Breast epithelium (tissue), 4 donors: ENCODE results near the gene FOXN4. TPM values are rescaled to one million over a fixed set of nuclear protein-coding genes. Genes with fewer than 3 reads are reported as not detected.

Source experiments
- DNase-seq, 2 donors: peaks; one replicate each; pipeline ENCODE4 v3.0.0-alpha.2; 2019; ENCODE audit warnings: low spot score in 2 of 2
- H3K27ac ChIP-seq, 2 donors: fragments of 200-600 bp; sonication (generic) in 1 of 2; one replicate each; pipeline ENCODE4 v1.5.1; 2016 to 2019; ENCODE audit warnings: mild to moderate bottlenecking in 1 of 2
- H3K27me3 ChIP-seq, 2 donors: fragments of 200-600 bp; sonication (generic) in 1 of 2; one replicate each; pipeline versions ENCODE4 v1.5.1 to v1.6.0; 2017 to 2019; ENCODE audit warnings: control low read depth in 1 of 2, mild to moderate bottlenecking in 1 of 2
- H3K36me3 ChIP-seq: fragments of 200-600 bp; one replicate; pipeline ENCODE4 v1.5.1; 2019
- H3K4me1 ChIP-seq, 2 donors: fragments of 200-600 bp; sonication (generic); one replicate each; pipeline ENCODE4 v1.5.1; 2016 to 2019; ENCODE audit warnings: control low read depth in 1 of 2
- H3K4me3 ChIP-seq, 3 donors: fragments of 200-600 bp; sonication (generic); 1 replicate in 2 of 3; 2 replicates in 1 of 3; pipeline ENCODE4 v1.5.1; 2016 to 2019; ENCODE audit warnings: mild to moderate bottlenecking in 3 of 3, moderate library complexity in 2 of 3
- H3K9me3 ChIP-seq, 2 donors: fragments of 200-600 bp; sonication (generic) in 1 of 2; one replicate each; pipeline ENCODE4 v1.5.1; 2016 to 2019; ENCODE audit warnings: control low read depth in 1 of 2
- CTCF ChIP-seq, 3 donors: fragments of 450-650 bp; IDR thresholded peaks; one replicate each; pipeline ENCODE4 v1.5.1; 2016 to 2017; ENCODE audit warnings: antibody characterized with exemption in 3 of 3, mild to moderate bottlenecking in 3 of 3, moderate library complexity in 3 of 3
- POLR2A ChIP-seq: fragments of 450-650 bp; IDR thresholded peaks from one replicate; pipeline ENCODE4 v1.6.1; 2016; ENCODE audit warnings: antibody characterized with exemption, mild to moderate bottlenecking, moderate library complexity
- POLR2AphosphoS5 ChIP-seq, 3 donors: sonication (generic); formaldehyde crosslinking; IDR thresholded peaks; one replicate each; pipeline ENCODE4 v1.6.1; 2017; ENCODE audit warnings: antibody characterized with exemption in 3 of 3
- intact Hi-C: fragments of 100-400 bp; cut with DNase I; formaldehyde crosslinking; loops from one replicate; pipeline ENCODE4 v1.15.1; 2023; ENCODE audit warnings: low total_unique reads
- total RNA-seq, 3 donors: library from RNA; depleted of rRNA; stranded (reverse); fragments of >200 nt; gene quantifications; one replicate each; pipeline ENCODE4 v1.1.0, GENCODE V29; 2016

FOXN4 gene
- total RNA-seq, 3 donors from 2014 or later, result not detected

GRCh38 chr12:109304485-109304884 lies 4.6 kb downstream of the FOXN4 start:
- Histone ChIP-seq H3K4me1 (peaks cover 4% of the 10 kb centered on the region in 2 donors), H3K4me3 (no peak overlapping the region), H3K36me3 (no peaks in the 10 kb centered on the region), H3K27ac (no peak overlapping the region), H3K9me3 (no peaks in the 10 kb centered on the region), H3K27me3 (peaks cover 8 to 52% of the 10 kb centered on the region in 2 donors)
- TF ChIP-seq POLR2AphosphoS5 (IDR thresholded peaks at IDR 0.05) (no peak), CTCF (IDR thresholded peaks at IDR 0.05) (no peak), POLR2A (no peak)
- no peak for DNase-seq
- intact Hi-C loops, result no loop called here

- no peak for DNase-seq
- H3K27me3 ChIP-seq, result peaks cover 5 to 38% of the 10 kb centered on the region in 2 donors
- intact Hi-C loops, result no loop called here
- no peaks in the 10 kb centered on the region for H3K9me3 ChIP-seq
- TF ChIP-seq POLR2A, result no peak
- no peaks in the 10 kb centered on the region for H3K36me3 ChIP-seq
- H3K4me3 ChIP-seq, result no peak overlapping the region
- H3K27ac ChIP-seq, result no peak overlapping the region
- no peaks in the 10 kb centered on the region for H3K4me1 ChIP-seq
These were observed 6.3 kb downstream of the FOXN4 start for GRCh38 chr12:109302770-109303169.

- H3K27me3 ChIP-seq, result peaks cover 5 to 34% of the 10 kb centered on the region in 2 donors
- DNase-seq, result no peak
- no peaks in the 10 kb centered on the region for H3K4me1 ChIP-seq
- H3K36me3 ChIP-seq, result no peaks in the 10 kb centered on the region
- H3K9me3 ChIP-seq, result no peaks in the 10 kb centered on the region
- intact Hi-C loops, result no loop called here
- H3K27ac ChIP-seq, result no peak overlapping the region
- no peak for TF ChIP-seq CTCF (IDR thresholded peaks at IDR 0.05)
- no peak for TF ChIP-seq POLR2AphosphoS5 (IDR thresholded peaks at IDR 0.05)
- no peak for TF ChIP-seq POLR2A
- H3K4me3 ChIP-seq, result no peak overlapping the region
These were observed 6.7 kb downstream of the FOXN4 start for GRCh38 chr12:109302358-109302757.

- intact Hi-C loops, result no loop called here
- no peak for TF ChIP-seq POLR2AphosphoS5 (IDR thresholded peaks at IDR 0.05)
- no peak for TF ChIP-seq CTCF (IDR thresholded peaks at IDR 0.05)
- TF ChIP-seq POLR2A, result no peak
- no peaks in the 10 kb centered on the region for H3K4me1 ChIP-seq
- peaks cover 5 to 27% of the 10 kb centered on the region in 2 donors for H3K27me3 ChIP-seq
- DNase-seq, result no peak
- no peaks in the 10 kb centered on the region for H3K9me3 ChIP-seq
- H3K4me3 ChIP-seq, result no peak overlapping the region
- H3K27ac ChIP-seq, result no peak overlapping the region
- H3K36me3 ChIP-seq, result no peaks in the 10 kb centered on the region
These were observed 7.4 kb downstream of the FOXN4 start for GRCh38 chr12:109301643-109302168.

GRCh38 chr12:109299849-109300248 lies 9.2 kb downstream of the FOXN4 start:
- peaks cover 5 to 11% of the 10 kb centered on the region in 2 donors for H3K27me3 ChIP-seq
- no peaks in the 10 kb centered on the region for H3K9me3 ChIP-seq
- no peak overlapping the region for H3K27ac ChIP-seq
- H3K4me1 ChIP-seq, result no peaks in the 10 kb centered on the region
- no peak overlapping the region for H3K4me3 ChIP-seq
- no peak for DNase-seq
- no peak for TF ChIP-seq POLR2AphosphoS5 (IDR thresholded peaks at IDR 0.05)
- TF ChIP-seq CTCF (IDR thresholded peaks at IDR 0.05), result no peak
- TF ChIP-seq POLR2A, result no peak
- H3K36me3 ChIP-seq, result no peaks in the 10 kb centered on the region
- intact Hi-C loops, result no loop called here

- Histone ChIP-seq H3K27me3 (peaks cover 0 to 3% of the 10 kb centered on the region in 2 donors), H3K27ac (no peak overlapping the region), H3K4me3 (no peak overlapping the region), H3K4me1 (no peaks in the 10 kb centered on the region), H3K36me3 (no peaks in the 10 kb centered on the region), H3K9me3 (no peaks in the 10 kb centered on the region)
- intact Hi-C loops, result no loop called here
- DNase-seq, result no peak
- no peak for TF ChIP-seq CTCF (IDR thresholded peaks at IDR 0.05)
- no peak for TF ChIP-seq POLR2AphosphoS5 (IDR thresholded peaks at IDR 0.05)
- no peak for TF ChIP-seq POLR2A
These were observed 12.7 kb downstream of the FOXN4 start for GRCh38 chr12:109296431-109296830.
